ENCODE measurements around the gene JUN.

GRCh38 chr1:58815686-58816071 is 31.8 kb upstream of the JUN start:
- no peak for TF ChIP-seq CTCF (IDR thresholded peaks at IDR 0.05)
- no peak for TF ChIP-seq EP300 (IDR thresholded peaks at IDR 0.05)
